ENCODE results near the gene COA7. TPM values are rescaled to one million over a fixed set of nuclear protein-coding genes. Genes with fewer than 3 reads are reported as not detected.

Gene COA7
- total RNA-seq, 2 experiments from 2014 or later: 7.0 to 26.1 TPM

DNA sequence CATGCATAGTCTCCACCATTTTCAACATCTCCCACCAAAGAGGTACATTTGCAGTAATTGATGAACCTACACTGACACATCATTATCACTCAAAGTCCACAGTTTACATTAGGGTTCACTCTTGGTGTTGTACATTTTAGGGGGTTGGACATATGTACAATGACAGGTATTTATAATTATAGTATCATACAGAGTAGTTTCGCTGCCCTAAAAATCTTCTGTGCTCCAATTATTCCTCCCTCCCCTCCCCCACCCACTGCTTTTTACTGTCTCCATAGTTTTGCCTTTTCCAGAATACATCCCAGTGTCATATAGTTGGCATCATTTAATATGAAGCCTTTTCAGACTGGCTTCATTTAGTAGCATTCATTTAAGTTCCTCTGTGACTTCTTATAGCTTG lies 13.6 kb downstream of the COA7 start:
- ChIA-PET CTCF (ENCODE audit: unreplicated experiment) (no interaction called here), POLR2A (interaction anchor here (0.6 to 1.2 kb wide), 3 partner anchors 8 to 141 kb away, joined by 3 to 12 read pairs (median 3); no protein-coding TSS in a partner anchor)
- Histone ChIP-seq H3K27ac (ENCODE audit: low read depth, low read length, poor library complexity, severe bottlenecking) (no peak overlapping the region), H3K9me2 (ENCODE audit: insufficient read depth, low read length) (no peaks in the 10 kb centered on the region), H3K9me3 (ENCODE audit: low read length) (no peaks in the 10 kb centered on the region), H3K4me2 (ENCODE audit: low read length) (no peak overlapping the region), H4K20me1 (ENCODE audit: insufficient read depth, low read length) (no peaks in the 10 kb centered on the region), H2AFZ (ENCODE audit: low read length) (no peak overlapping the region), H3K4me1 (ENCODE audit: insufficient read depth, low read length, poor library complexity, severe bottlenecking) (peaks cover 3% of the 10 kb centered on the region), H3K4me3 (ENCODE audit: low read depth, low read length, poor library complexity, severe bottlenecking) (no peak overlapping the region), H3K36me3 (ENCODE audit: insufficient read depth, low read length) (peaks cover 36% of the 10 kb centered on the region), H3K79me2 (ENCODE audit: insufficient read depth, low read depth, low read length) (no peaks in the 10 kb centered on the region)
- TF ChIP-seq EZH2phosphoT487 (IDR thresholded peaks at IDR 0.05; ENCODE audit: borderline replicate concordance, low read depth, low read length): no peak
- TF ChIP-seq, protein P1, sequence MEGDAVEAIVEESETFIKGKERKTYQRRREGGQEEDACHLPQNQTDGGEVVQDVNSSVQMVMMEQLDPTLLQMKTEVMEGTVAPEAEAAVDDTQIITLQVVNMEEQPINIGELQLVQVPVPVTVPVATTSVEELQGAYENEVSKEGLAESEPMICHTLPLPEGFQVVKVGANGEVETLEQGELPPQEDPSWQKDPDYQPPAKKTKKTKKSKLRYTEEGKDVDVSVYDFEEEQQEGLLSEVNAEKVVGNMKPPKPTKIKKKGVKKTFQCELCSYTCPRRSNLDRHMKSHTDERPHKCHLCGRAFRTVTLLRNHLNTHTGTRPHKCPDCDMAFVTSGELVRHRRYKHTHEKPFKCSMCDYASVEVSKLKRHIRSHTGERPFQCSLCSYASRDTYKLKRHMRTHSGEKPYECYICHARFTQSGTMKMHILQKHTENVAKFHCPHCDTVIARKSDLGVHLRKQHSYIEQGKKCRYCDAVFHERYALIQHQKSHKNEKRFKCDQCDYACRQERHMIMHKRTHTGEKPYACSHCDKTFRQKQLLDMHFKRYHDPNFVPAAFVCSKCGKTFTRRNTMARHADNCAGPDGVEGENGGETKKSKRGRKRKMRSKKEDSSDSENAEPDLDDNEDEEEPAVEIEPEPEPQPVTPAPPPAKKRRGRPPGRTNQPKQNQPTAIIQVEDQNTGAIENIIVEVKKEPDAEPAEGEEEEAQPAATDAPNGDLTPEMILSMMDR (conservative IDR thresholded peaks at IDR 0.05; ENCODE audit: low read length): no peak
- intact Hi-C loops (cut with micrococcal nuclease; ENCODE audit: unreplicated experiment): no loop called here
- no peak for DNase-seq (ENCODE audit: low spot score)
- BruUV-seq (replicated peaks): no TSS peak

DNA sequence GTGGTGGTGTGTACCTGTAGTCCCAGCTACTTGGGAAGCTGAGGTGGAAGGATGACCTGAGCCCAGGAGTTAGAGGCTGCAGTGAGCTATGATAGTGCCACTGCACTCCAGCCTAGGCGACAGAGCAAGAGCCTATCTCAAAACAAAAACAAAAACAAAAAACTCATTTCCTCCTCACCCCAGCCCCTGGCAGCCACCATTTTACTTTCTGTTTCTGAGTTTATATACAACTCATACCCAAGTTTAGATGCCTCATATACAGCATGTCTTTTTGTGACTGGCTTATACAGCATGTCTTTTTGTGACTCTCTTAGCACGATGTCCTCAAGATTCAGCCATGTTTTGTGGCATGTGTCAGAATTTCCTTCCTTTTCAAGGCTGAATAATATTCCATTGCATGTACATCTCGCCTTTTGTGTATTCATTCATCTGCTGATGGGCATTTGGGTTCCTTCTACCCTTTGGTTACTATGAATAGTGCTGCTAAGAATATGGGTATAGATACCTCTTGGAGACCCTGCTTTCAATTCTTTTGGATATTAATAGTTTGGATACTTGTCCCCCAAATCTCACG lies 14.7 kb downstream of the COA7 start:
- Histone ChIP-seq H3K36me3 (ENCODE audit: insufficient read depth, low read length) (peaks cover 30% of the 10 kb centered on the region), H3K9me2 (ENCODE audit: insufficient read depth, low read length) (no peaks in the 10 kb centered on the region), H3K4me1 (ENCODE audit: insufficient read depth, low read length, poor library complexity, severe bottlenecking) (peaks cover 3% of the 10 kb centered on the region), H4K20me1 (ENCODE audit: insufficient read depth, low read length) (no peaks in the 10 kb centered on the region), H3K79me2 (ENCODE audit: insufficient read depth, low read depth, low read length) (no peaks in the 10 kb centered on the region), H3K4me2 (ENCODE audit: low read length) (no peak overlapping the region), H3K4me3 (ENCODE audit: low read depth, low read length, poor library complexity, severe bottlenecking) (no peak overlapping the region), H3K9me3 (ENCODE audit: low read length) (no peaks in the 10 kb centered on the region), H2AFZ (ENCODE audit: low read length) (no peak overlapping the region), H3K27ac (ENCODE audit: low read depth, low read length, poor library complexity, severe bottlenecking) (no peak overlapping the region)
- intact Hi-C loops (cut with micrococcal nuclease; ENCODE audit: unreplicated experiment): no loop called here
- DNase-seq (ENCODE audit: low spot score): no peak
- ChIA-PET CTCF (ENCODE audit: unreplicated experiment) (no interaction called here), POLR2A (interaction anchor here (0.6 kb wide), 1 partner anchor 429 kb away, joined by 5 read pairs; no protein-coding TSS in a partner anchor)
- TF ChIP-seq, protein P1 (conservative IDR thresholded peaks at IDR 0.05; ENCODE audit: low read length): no peak
- TF ChIP-seq EZH2phosphoT487 (IDR thresholded peaks at IDR 0.05; ENCODE audit: borderline replicate concordance, low read depth, low read length): no peak
- no TSS peak for BruUV-seq (replicated peaks)

DNA sequence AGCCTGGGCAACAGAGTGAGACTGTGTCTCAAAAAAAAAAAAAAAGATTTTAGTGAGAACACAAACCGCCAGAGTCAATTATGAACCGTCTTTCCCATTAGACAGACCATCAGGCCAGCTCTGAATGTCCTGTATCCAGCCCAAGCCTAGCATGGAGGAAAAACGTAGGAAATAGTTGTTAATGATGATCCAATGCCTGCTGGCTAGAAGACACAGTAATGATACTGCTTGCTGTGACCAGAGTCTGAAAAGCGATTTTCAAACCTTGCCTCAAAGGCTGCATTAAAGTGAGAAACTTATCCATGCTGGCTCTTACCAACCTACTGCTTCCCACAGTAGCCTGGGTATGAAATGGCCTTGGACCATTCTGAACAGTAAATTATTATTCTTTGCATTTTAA lies 17.0 kb downstream of the COA7 start:
- DNase-seq (ENCODE audit: low spot score): no peak
- H3K4me2 ChIP-seq (ENCODE audit: low read length): no peak overlapping the region
- POLR2A ChIA-PET: interaction anchor here (1.3 kb wide), 1 partner anchor 277 kb away, joined by 3 read pairs; the partner anchor contains the start of genes ORC1 and PRPF38A
- CTCF ChIA-PET (ENCODE audit: unreplicated experiment): no interaction called here
- no peak for TF ChIP-seq EZH2phosphoT487 (IDR thresholded peaks at IDR 0.05; ENCODE audit: borderline replicate concordance, low read depth, low read length)
- TF ChIP-seq, protein P1 (conservative IDR thresholded peaks at IDR 0.05; ENCODE audit: low read length): no peak
- H4K20me1 ChIP-seq (ENCODE audit: insufficient read depth, low read length): no peaks in the 10 kb centered on the region
- H3K79me2 ChIP-seq (ENCODE audit: insufficient read depth, low read depth, low read length): no peaks in the 10 kb centered on the region
- H3K36me3 ChIP-seq (ENCODE audit: insufficient read depth, low read length): peaks cover 10% of the 10 kb centered on the region
- BruUV-seq (replicated peaks): no TSS peak
- intact Hi-C loops (cut with micrococcal nuclease; ENCODE audit: unreplicated experiment): no loop called here
- H2AFZ ChIP-seq (ENCODE audit: low read length): no peak overlapping the region
- H3K4me3 ChIP-seq (ENCODE audit: low read depth, low read length, poor library complexity, severe bottlenecking): no peak overlapping the region
- no peaks in the 10 kb centered on the region for H3K9me3 ChIP-seq (ENCODE audit: low read length)
- peaks cover 3% of the 10 kb centered on the region for H3K4me1 ChIP-seq (ENCODE audit: insufficient read depth, low read length, poor library complexity, severe bottlenecking)
- H3K27ac ChIP-seq (ENCODE audit: low read depth, low read length, poor library complexity, severe bottlenecking): no peak overlapping the region
- no peaks in the 10 kb centered on the region for H3K9me2 ChIP-seq (ENCODE audit: insufficient read depth, low read length)

Measured in OCI-LY7 (cell line).